Epithelial cell of proximal tubule (primary cell): ENCODE measurements around the gene MAFG. TPM values are rescaled to one million over a fixed set of nuclear protein-coding genes. Genes with fewer than 3 reads are reported as not detected.

ENCODE experiments used
- DNase-seq: peaks from one replicate; pipeline ENCODE4 v3.0.0-alpha.2; 2011; ENCODE audit warnings: low read depth
- H3K4me3 ChIP-seq: 2 replicates; pipeline ENCODE4 v1.5.1; 2011; ENCODE audit warnings: low read depth, mild to moderate bottlenecking, low read length
- CTCF ChIP-seq: conservative IDR thresholded peaks from 2 replicates; pipeline ENCODE4 v1.5.1; 2012; ENCODE audit warnings: low read depth, mild to moderate bottlenecking, low read length
- total RNA-seq: library from RNA; depleted of rRNA; stranded (reverse); fragments of >200 nt; gene quantifications from 2 replicates; pipeline ENCODE4 v1.2.3, GENCODE V29; 2015

MAFG gene
- total RNA-seq, 1 donor from 2014 or later: 18.5 TPM

DNA sequence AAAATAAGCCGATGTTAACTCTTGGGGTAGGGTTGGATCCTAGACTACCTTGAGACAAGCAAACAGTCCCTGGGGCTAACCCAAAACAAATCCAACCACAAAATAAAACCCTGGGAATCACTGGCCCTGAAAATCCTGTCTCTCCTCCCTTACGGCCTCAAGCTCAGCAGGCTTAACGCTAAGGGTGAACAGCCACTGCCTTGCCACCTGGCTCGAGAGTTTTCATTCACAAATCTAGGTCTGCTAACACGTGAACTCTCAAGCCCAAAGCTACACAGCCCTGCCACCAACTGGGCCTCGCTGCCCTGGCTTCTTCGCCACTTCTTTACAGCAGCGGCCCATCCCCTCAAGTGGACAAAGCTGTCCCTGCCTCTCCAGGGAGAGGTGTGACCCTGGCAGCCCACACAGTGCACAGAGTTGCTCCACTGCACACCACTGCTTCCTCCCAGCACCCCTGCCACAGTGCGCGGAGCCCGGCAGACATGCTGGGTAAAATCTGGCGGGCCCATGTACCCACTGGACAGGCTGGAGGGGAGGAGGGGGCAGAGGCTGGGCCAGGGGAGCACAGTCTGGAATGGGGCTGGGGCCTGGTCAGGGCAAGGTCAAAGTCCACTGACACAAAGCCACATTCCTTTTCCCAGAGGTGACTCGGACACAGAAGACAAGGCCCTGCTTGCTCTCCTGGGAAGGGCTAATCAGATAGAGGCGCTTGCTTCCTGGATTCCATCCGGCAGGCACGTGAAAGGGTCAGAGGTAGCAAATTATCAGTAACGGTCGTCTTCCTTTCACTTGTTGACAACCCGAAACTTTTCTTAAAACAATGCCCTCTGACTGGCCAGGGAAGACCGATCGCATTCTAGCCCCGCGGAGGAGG lies 17.3 kb downstream of the MAFG start:
- no peak for DNase-seq
- TF ChIP-seq CTCF: no peak
- peak overlapping the region; percentile 76 for H3K4me3 ChIP-seq

DNA sequence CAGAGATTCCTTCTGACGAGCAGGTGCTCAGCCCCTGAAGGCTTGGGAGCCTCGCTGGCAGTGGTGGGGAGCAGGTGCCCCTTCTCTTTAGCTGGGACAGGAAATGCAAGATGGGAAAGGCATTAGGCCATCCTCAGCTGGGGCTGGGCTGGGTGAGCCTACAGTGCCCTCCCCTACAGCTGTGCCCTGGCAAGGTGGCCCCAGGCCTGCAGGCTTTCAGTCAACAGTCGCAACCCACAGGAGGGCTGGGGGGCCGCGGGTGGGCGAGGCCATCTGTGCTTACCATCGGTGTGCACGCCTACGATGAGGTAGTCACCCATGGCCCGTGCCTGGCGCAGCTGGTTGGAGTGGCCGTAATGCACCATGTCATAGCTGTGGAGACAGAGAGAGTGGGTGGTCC lies 18.3 kb downstream of the MAFG start:
- no peak for TF ChIP-seq CTCF
- no peak for DNase-seq
- no peak overlapping the region for H3K4me3 ChIP-seq

GRCh38 chr17:81908793-81909192 lies 18.7 kb downstream of the MAFG start:
- TF ChIP-seq CTCF: no peak
- no peak overlapping the region for H3K4me3 ChIP-seq
- DNase-seq: no peak

DNA sequence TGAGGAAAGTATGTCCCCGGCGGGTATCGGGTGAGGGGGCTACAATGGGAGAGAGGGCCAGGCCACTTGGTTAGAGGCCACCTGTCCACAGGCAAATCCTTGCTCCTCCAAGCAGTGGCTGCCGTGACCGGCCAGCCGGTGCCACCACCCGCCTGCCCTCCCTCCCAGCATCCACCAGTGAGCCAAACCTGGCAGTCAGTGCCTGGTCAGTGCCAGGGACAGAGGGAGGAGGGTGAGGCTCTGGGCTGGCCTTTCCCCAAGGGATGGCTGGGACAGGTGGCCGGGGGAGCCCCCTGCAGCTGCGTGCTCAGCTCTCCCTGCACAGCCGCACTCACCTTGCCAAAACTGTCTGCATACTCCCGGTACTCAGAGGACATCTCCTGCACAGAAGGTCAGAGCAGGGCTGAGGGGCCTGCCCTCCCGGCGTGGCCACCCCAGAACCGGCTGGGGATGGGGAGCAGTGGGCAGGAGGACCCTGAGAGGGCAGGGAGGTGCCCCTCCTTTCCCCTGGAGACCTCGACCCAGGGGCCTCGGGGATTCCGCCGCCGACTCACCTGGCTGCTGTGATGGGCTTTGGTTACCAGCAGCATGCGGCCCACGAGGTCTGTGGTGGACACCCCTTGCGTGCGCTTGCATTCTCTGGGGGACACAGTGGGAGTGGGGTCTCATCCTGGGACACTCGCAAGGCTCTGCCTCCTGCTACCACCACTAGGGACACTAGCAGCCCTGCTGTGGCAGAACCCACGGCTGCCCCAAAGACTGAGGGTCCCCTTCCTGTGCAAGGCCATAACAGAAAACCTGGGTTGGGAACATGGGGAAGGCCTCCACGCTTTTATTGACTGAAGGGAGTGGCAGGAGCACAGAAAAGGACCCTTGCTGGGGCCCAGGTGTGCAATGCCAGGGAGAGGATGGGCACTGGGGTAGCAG lies 20.1 kb downstream of the MAFG start:
- TF ChIP-seq CTCF: peak; percentile 17

GRCh38 chr17:81906476-81907218 lies 20.9 kb downstream of the MAFG start:
- DNase-seq: no peak
- no peak for TF ChIP-seq CTCF
- no peak overlapping the region for H3K4me3 ChIP-seq

More for the DNA sequence above, 20.1 kb downstream of the MAFG start:
- no peak overlapping the region for H3K4me3 ChIP-seq
- DNase-seq: no peak

DNA sequence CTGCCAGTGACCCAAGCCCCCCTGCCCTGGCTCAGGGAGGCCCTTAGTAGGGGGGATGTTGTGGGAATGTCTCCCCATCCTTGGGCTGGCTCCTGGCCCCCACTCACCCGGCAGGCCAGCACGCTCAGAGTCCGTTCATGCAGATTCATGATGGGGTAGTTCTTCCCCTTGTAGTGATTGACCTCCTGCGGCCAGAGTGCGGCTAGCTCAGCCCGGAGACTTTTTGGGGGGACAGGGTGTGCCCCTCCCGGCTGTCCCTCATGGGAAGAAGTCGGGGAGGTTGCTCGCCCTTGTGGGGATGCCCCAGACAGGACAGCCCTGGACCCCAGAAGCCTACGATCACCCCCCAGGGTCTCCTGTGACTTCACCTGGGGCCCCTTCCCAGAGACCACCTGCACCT lies 21.5 kb downstream of the MAFG start:
- no peak for DNase-seq
- TF ChIP-seq CTCF: no peak
- no peak overlapping the region for H3K4me3 ChIP-seq
